HG03060 (cell line): ENCODE data around the gene CLEC16A.

Experiments
- ATAC-seq: cut with Tn5 transposase; IDR thresholded peaks from one replicate; pipeline ENCODE4 v1.9.1; 2021; ENCODE audit warnings: low read depth, moderate number of reproducible peaks; ENCODE audit not compliant: unreplicated experiment

Gene CLEC16A

DNA sequence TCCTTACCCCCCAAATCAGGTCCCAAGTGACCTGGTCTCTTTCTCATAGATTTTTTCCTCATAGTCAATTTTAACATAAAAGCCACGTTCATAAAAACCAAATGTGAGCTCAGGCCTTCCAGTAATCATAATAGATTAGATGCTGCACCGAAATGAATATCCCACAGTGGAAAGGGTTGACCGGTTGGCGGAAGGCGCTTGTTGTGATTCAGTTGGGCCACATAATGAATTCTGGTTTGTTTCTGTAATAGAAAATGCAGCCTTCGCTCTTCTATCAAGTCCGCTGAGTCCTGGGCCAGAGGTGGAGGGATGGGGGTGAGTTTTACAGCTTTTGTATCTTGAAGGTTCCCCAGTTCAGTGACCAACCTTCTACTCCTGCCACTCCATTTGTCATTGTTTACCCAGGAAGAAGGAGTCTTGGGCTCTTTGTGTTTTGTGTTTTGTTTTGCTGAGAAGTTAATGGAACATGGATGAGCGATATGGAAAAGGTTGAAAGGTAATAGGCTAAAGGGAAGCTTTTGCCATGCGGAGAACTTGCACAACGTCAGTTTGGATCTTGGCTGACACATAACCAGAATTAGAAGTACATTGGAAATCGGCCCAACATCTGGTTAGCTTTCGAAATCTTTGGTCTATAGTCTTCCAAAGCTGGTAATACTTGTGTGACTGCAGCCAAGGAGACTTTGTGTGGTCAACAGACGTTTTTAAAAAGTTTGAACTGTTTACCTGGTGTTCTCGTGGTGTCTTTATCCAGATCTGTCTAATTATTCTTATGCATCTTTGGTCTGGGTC lies 89.5 kb downstream of the CLEC16A start:
- no peak for ATAC-seq

DNA sequence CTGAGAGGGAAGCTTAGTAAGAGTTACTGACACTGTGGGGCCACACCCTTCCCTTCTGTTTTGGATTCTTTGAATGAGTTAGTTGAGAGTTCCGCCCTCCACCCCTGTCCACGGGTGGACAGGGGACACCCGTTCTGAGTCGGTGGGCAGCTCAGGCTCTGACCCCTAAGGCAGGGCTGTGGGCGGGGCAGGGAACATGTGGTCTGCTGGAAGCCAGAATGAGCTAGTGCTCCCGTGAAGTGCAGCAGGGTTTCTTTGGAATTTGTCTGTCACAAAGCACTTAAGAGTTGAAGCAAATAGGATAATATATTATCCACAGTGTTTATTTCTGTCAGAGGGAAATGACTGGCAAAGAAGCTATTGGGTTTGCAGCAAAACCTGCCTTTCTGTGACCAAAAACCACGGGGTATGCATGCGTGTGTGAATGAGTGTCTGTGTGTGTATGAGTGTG lies 90.1 kb downstream of the CLEC16A start:
- no peak for ATAC-seq

DNA sequence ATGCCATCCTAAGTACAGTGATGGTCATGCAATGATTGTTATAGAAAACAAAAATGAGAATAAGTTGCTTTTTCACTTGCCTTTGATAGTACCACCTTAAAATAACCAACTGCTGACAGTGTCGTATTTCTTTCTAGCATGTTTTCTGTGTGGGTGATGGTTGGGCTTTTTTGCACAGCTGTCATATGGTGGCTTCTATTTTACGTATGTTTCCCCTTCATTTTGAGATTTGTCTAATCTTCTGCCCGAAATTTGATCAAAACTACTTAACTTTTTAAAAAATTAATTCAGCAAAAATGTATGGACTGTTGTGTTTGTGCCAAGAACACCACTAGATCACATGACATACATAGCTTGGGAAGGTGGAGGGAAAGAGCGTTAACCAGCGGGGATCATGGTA lies 90.7 kb downstream of the CLEC16A start:
- ATAC-seq = no peak

DNA sequence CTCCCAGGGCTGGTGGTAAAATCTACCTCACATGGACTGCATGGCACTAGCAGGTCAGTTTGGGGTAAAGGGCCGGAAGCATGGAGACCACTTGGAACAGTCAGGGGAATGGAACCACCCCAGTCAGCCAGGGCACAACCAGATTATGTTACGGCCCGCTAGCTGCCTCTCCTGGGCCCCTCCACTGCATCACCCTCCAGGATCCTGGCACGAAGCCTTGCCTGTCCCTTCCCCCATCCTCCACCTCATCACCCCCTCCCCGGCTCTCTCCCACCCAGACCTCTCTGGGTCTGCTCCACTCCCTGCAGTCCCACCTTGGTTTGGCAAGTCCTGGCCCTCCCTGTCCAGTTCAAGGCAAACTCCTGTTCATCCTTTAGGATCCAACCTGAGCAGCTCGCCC lies 91.7 kb downstream of the CLEC16A start:
- ATAC-seq = no peak

DNA sequence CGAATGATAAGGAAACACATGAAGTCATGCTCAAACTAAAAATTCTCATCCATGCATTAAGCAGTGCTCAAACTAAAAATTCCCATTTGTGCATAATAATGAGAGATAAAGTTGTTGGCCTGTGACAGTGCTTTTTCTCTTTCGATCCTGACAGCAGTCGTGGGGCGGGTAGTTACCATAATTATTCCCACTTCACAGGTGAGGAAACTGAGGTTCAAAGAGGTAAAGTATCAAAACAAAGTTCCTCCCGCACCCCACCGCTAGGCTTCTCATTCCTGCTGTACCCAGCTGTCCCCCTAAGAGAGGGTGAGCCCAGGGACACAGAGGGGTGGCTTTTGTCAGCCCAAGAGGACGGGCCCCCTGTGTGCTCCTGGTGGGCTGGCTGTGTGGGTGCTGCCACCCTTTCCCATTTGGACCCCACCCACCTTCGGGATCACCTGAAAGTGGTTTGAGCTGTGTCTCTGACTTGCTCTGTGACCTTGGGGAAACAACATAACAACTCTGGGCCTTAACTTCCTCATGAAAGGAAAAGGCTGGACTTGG lies 92.6 kb downstream of the CLEC16A start:
- ATAC-seq = no peak

DNA sequence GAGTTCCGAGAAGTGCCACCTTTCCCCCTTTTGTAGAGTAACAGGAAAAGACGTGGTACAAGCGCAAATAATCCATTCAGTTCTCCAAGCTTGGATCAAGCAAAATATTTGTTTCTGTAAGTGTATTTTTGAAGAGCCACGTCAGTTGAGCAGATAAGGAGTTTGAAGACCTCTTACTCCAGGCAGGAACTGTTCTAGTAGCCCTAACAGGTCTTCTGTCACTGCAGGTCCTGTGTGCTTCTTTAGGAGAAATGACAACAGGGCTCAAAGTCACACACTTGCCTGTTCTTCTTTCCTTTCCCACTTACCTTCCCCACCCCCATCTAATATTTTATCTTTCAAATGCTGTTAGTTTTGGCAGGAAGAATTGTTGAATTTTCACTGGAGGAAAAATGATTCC lies 93.9 kb downstream of the CLEC16A start:
- ATAC-seq = no peak

DNA sequence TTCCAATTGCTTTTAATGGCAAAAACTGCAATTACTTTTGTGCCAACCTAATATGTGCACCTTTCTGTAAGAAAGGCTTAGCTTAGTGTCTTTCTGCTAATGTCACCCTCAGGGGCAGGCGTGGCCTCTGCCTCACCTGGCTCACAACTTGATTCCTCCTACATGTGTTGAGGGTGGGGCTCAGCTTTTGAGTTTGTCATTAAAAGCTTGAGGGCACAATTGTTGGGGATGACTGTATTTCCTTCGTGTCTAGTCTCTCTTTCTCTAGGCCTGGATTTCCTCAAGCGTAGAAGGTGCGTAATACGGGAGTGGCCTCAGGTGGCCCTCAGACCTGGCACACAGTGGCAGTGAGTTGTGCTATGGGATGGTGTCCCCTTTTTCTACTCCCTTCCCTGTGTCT lies 94.4 kb downstream of the CLEC16A start:
- ATAC-seq = no peak

DNA sequence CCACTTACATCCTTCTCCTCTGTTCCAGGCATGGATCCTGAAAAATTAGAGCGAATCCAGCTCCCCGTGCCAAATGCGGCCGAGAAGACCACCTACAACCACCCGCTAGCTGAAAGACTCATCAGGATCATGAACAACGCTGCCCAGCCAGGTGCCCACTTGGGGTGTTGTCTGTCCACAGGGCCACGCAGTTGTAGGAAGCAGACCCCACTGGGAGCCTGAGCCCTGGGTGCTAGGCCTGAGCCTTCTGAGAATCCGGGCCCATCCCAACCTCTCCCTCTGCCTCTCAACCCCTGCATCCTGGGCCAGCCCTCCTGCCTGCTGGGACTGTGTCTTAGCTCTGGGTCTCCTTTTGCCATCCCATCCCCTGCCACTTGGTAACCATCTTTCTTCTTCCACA lies 95.4 kb downstream of the CLEC16A start:
- ATAC-seq = no peak

DNA sequence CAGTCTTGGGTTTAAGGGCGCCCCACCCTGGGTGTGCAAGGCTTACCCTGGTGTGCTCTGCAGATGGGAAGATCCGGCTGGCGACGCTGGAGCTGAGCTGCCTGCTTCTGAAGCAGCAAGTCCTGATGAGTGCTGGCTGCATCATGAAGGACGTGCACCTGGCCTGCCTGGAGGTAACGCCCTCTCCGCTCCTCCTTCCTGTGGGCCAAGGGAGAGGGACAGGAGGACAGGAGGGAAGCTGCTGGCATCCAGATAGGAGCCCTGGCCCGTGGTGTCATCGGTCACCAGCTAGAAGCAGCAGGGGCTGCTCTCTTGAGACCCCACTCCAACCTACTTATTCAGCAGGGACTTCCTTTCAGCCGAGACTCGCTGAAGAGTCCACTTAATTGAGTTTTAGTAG lies 97.8 kb downstream of the CLEC16A start:
- no peak for ATAC-seq

DNA sequence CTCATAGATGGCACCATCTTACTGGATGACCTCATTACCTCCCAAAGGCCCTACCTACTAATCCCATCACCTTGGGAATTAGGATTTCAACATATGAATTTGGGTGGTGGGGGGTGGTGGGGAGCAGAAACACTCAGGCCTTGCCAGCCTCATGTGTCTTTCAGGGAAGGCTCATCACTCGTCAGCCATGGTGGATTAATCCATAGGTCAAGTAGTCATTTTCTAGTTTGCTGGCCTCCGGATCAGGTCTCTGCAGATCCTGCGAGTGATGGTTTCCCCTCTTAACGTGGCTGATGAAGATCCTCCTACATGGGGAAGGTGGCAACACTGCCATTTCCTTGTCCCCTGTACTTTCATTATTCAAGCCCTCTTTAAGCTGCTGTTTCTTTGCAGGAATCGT lies 101.1 kb downstream of the CLEC16A start:
- ATAC-seq = no peak

DNA sequence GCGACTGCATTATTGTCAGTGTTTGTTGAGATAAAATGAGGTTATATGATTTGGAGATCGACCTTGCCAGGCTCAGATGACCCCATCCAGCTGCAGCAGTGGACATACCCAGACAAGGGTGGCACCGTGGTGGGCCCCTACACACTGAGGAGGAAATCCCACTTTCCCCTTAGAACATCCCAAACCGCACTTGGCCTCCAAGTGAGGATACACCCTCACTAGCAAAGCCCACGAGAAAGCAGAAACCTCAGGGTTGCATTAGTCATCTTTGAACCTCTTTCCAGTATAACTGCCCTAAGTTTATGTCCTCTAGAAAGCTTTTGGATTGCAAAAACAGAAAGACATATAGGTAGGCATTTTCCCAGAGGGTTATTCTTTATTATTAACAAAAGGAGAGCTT lies 101.5 kb downstream of the CLEC16A start:
- no peak for ATAC-seq

DNA sequence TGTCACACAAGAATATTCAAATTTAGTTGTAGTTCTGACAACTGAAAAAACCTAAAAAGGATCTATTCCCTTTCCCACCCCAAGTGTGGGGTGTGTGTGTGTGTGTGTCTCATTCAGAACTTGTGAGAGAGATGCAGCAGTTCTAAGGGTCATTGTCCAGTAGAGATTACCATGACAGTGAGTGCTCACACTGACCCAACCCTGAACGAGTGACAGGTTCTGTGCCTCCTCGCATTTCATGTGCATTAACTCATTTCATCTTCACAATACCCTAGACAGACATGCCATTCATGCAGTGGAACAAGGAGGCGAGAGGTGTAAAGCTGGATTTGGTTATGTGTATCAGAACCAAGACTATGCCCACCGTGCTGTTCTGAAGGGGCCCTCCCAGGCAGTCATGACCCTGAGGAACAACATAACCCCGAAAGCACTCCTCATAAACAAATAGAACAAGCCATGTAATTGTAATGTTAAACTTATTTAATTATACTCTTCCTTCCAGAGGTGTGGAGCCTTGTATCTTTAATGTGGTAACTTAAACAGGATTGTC lies 102.1 kb downstream of the CLEC16A start:
- ATAC-seq = no peak

DNA sequence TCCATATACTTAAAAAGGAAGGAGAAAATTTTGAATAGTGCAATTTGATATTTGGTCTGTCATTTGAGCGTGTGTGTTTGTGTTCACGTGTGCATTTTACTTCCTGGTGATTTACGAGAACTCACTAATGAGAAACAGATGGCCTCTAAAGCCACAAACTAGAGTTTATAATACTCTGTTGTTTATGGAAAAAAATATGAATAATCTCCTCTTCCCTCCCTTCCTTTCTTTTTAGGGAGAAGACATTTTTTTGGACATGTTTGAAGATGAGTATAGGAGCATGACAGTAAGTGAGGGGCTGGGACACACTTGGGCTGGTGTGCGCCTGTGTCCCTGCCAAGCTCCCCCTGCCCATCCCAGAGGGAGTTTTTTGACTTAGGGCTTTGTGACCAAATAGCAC lies 102.7 kb downstream of the CLEC16A start:
- ATAC-seq = no peak

DNA sequence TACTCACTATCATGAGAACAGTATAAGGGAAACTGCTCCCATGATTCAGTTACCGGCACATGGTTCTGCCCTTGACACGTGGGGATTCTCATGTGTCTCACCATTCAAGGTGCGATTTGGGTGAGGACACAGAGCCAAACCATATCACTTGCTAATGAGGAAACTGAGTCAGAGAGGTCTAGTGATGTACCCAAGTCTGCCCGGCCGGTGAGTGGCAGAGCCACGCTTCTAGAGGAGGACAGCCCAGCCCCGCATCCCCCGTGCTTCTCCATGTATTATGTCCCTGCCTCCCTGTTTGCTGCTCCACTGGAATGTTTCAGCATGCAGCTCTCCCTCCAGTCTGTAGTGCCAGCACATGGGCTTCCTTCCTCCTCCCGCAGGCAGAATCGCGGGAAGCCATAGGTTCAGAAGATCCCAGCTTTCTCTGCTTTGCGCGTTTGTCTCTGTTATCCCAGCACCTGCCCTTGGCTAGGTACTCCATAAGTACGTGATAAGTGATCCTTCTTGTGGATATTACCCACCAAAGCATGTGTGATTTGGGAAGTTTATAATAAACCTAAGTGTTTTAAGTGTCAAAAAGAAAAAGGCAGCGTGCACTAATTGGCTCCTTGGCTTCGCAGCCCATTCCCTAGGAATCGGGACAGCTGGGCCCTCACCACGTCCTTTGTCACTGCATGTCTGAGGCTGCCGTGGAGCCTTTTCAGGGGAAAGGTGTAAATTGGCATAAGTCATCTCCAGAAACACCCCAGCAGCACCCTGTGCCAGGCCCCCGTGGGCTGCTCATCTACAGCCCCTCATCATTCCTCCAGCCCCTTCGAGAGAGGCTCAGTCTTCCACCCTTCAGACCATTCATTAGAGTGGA lies 103.8 kb downstream of the CLEC16A start:
- no peak for ATAC-seq

DNA sequence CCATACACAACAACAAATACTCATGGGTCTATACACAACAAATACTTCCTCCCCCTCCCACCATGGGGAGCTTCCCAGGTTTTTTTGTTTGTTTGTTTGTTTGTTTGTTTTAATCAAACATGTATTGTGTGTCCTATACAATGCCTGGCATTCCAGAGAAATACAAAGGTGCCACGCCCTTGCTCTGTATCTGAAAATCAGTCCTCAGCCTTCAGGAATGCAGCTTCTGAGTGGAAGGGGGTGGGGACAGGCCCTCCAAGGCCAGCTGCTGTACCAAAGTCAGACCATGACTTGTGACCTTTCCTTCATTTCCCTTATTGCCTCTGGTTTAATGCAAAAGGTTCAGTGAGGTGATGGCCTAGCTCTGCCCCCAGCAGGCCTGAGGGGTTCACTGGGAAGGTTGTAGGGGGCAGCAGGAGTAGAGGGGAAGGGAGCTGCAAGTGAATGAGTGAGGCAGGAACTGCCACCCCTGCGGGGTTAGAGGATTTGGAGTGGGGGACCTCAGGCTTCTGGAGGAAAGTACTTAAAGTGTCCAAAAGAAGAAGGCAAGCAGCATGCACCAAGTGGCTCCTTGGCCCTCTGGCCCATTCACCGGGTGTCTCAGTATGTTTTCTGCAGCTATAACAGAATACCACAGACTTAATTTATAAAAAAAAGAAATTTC lies 105.2 kb downstream of the CLEC16A start:
- no peak for ATAC-seq

DNA sequence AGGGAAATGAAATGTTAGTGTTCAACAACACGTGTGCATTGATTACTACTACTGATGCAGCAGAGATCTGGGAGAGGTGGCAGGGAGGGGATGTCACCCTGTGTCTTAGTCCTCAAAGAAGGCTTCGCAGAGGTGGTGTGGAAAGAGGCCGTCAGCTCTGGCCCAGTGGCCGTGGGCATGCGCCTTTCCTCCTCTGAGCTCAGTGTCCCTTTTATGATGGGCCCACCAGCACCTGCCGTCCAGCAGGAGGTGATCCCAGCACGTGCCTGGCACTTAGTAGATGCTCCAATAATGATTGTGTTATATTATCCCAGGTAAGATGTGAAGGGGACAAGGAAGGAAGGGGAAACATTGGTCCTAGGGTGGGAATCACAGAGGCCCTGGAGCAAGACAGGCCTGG lies 106.2 kb downstream of the CLEC16A start:
- ATAC-seq = no peak

DNA sequence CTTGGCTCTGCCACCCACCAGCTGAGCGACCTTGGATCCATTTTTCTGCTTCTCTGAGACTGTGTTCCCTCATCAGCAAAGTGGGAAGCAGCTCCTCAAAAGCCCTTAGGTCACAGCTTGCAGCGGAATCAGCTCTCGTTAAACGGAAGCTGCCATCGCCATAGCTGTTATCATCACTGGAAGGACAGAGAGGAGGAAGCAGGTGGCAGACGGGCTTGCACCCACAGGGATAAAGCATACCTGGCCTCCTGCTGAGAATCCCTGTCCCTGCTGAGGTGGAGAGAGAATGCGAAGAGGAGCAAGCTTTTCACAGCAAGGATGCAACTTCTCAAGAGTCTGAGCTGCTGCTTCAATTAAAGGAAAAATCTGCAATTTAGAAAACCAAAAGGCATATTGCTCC lies 106.6 kb downstream of the CLEC16A start:
- ATAC-seq = no peak

DNA sequence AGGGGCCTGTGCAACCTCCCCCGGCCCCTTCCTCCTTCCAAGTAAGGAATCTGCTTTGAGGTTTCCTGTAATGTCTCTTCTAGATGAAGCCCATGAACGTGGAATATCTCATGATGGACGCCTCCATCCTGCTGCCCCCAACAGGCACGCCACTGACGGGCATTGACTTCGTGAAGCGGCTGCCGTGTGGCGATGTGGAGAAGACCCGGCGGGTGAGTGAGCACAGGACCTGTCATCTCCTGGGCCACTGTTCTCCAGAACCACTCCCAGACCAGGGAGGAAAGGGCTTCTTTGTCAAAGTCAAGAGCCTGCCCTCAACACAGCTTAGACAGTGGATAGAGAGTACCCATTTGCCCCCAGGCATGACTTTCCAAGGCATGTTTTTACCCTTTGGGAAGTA lies 107.1 kb downstream of the CLEC16A start:
- no peak for ATAC-seq

DNA sequence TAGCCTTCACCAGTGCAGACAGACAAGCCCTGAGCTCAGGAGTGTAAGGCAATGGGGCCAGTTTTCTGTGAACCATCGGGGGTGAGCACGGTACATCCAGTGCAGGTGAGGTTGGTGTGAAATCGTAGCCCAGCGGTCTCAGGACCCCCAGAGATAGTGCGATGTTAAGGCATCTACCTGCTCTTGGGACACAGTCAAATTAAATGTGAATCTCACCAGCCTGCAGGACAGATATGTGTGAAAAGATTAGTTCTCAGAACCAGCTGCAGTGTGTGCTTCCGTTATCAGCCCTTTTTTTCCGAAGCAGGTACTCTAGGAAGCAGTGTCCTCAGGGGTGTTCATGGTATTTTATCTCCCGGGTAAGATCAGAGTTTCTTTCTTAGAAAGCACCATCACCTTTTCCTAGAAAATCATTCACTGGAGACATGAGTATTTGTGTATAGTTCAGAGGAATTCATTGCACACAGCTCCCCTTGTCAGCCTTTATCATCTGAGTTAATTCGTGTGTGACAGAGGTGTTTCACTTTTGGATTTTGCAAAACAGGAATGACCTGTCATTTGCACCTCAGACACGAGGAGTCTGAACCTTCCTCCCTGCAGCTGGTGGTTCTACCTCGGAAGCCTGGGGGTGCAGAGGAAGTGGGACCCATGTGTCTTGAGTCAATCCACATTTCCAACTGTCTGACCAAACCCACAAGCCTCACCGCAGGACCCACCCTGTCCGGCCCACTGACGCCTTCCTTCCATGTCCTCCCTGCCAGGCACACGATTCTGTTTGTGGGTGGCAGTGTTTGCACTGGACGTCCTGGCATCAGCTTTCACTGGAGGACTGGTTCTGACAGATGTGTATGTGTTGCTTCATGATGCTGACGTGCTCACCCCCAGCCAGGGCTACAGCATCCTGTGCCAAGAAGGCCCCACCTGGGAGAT lies 107.8 kb downstream of the CLEC16A start:
- no peak for ATAC-seq
